ENCODE results near the gene ATL3.
"Not testable (repeated sequence)": the region's sequence is repeated elsewhere in the genome, so short reads cannot be mapped to it uniquely, and the experiment has no call there.

Gene ATL3, protein sequence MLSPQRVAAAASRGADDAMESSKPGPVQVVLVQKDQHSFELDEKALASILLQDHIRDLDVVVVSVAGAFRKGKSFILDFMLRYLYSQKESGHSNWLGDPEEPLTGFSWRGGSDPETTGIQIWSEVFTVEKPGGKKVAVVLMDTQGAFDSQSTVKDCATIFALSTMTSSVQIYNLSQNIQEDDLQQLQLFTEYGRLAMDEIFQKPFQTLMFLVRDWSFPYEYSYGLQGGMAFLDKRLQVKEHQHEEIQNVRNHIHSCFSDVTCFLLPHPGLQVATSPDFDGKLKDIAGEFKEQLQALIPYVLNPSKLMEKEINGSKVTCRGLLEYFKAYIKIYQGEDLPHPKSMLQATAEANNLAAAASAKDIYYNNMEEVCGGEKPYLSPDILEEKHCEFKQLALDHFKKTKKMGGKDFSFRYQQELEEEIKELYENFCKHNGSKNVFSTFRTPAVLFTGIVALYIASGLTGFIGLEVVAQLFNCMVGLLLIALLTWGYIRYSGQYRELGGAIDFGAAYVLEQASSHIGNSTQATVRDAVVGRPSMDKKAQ

DNA sequence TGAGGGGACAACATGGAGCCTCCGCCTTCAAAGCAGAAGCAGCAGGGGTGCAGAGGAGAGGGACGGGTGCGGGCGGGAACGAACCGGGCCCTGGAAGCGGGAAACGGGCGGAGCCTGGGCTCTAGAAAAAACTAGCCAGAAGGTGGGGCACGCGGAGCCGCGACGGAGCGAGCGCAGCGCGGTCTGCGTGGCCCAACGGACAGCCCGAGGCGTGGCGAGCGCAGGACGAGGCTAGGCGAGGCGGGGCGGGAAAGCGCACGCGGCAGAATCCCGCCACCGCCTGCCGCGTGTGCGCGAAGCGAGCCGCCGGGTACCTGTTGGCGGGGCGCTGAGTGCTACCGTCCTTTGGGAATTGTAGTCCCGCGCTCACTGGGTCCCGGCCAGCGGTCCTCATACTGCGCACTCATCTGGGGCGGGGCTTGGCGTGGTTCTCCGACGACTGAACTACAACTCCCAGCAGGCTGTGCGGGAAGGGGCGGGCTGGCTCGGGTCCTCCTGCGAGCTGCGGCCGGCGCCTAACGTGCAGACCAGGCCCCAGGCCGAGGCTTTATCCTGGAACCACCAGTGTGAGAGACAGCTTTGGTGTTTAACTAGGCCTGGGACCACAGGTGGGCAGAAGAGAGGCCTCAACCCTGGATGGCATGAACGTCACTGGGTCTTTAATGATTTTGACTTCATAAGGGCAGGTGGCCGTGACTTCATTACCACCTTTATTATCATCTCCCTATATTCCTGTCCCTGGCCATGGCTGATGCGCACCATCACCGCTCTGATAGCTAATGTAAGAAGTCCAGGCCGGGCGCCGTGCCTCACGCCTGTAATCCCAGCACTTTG lies at the start of gene ATL3:
Gene ATL3 (minus strand): TSS at position 55 of the 834 bp plus-strand sequence. CDS start 41 bp downstream, at position 14.
- DNase-seq (ENCODE audit: low spot score) = peak; percentile 96

DNA sequence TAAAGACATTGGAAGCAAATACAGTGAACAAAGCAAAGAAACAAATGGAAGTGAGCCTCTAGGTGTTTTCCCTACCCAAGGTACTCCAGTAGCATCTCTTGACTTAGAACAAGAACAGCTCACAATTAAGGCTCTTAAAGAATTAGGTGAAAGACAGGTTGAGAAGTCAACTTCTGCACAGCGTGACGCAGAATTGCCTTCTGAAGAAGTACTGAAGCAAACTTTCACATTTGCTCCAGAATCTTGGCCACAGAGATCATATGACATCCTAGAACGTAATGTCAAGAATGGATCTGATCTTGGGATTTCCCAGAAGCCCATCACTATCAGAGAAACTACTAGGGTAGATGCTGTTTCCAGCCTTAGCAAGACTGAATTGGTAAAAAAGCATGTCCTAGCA lies 49.4 kb upstream of the ATL3 start:
- no peak for DNase-seq (ENCODE audit: low spot score)

DNA sequence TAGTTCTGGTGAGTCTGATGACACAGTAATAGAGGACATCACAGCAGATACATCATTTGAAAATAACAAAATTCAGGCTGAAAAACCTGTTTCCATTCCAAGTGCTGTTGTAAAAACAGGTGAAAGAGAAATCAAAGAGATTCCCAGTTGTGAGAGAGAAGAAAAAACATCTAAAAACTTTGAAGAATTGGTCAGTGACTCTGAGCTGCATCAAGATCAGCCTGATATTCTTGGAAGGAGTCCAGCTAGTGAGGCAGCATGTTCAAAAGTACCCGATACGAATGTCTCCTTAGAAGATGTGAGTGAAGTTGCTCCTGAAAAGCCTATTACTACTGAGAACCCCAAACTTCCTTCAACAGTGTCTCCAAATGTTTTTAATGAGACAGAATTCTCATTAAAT lies 48.8 kb upstream of the ATL3 start:
- no peak for DNase-seq (ENCODE audit: low spot score)

DNA sequence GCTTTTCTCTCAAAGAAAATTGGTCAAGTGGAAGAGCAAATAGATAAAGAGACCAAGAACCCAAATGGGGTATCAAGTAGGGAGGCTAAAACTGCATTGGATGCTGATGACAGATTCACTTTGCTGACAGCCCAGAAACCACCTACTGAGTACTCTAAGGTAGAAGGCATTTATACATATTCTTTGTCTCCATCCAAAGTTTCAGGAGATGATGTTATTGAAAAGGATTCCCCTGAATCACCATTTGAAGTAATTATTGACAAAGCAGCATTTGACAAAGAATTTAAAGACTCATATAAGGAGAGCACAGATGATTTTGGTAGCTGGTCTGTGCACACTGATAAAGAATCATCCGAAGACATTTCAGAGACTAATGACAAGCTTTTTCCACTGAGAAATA lies 47.8 kb upstream of the ATL3 start:
- no peak for DNase-seq (ENCODE audit: low spot score)

DNA sequence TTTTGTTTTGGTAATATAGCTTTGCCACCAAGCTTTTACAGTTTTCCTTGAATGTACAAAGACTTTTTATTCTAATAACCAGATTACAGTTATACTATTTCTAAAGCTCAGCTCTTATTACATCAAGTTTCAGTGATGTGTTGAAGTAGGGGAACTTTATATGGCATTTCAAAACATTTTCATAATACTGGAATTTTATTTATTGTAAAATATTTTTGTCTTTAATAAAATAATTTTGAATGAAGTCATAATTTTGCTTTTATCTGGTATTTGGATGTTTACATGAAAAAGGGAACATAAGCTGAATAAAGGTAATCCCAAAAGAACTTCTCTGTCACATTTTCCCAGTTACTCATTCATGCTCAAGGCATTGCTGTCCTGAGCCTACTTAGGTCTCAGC lies 44.9 kb upstream of the ATL3 start:
- no peak for DNase-seq (ENCODE audit: low spot score)

DNA sequence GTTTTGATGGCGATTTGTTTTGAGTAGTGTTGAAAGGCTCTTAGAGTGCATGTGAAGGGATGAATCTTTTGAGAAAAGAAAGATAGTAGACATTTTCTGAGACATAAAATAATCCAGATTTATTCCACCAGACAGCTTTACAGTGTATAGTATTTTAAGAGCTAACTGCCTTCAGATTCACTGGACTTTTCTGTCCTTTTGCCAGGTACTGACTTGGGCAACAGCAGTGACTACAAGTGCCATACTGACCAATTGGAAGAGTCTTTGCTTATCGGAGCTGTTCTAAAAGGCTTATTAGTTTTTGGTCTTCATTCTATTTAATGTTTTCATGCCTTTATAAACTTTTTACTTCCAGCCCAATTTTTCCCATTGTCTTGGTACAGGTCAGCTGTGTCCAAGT lies 42.6 kb upstream of the ATL3 start:
- no peak for DNase-seq (ENCODE audit: low spot score)

DNA sequence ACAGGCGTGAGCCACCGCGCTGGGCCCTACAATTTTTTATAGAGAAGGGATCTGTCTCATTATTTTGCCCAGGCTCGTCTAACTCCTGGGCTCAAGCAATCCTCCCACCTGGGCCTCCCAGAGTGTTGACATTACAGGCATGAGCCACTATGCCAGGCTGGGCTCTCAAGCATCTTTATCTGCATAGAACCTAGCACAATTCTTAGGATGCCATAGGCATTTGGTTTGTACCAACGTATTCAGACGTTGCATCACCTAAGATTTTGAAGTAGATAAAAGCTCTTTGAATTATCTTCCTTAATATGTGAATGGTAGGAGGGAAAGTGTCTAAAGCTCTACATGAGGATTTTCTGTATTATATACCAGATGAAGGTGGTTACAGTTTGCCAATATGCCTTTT lies 40.7 kb upstream of the ATL3 start:
- DNase-seq (ENCODE audit: low spot score) = no peak

DNA sequence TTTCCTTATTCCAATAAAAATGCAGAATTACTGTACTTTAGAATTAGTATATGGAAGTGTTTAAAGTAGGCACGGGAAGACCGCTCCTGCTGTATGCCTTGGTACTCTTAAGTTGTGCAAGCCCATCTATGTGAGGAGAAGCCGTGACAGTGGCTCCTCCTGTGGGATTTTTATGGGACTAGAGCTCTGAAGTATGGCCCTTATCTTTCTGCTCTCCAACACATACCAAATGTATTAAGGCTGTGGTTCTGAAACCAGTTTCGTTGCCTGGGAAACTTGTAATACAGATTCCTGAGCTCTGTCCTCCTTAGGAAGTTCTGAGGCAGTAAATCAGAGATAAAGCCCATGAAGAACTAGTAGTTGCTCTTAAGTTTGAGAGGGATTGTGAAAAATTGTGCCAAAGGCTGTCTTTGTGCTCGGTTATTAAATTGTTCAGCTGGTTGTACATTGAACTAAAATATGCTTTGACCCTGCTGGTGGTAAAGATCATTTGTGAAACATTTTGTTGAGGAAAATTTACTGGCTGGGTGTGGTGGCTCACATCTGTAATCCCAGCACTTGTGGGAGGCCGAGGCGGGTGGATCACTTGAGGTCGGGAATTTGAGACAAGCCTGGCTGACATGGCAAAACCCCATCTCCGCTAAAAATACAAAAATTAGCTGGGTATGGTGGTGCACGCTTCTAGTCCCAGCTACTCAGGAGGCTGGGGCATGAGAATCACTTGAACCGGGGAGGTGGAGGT lies 39.5 kb upstream of the ATL3 start:
- no peak for DNase-seq (ENCODE audit: low spot score)

DNA sequence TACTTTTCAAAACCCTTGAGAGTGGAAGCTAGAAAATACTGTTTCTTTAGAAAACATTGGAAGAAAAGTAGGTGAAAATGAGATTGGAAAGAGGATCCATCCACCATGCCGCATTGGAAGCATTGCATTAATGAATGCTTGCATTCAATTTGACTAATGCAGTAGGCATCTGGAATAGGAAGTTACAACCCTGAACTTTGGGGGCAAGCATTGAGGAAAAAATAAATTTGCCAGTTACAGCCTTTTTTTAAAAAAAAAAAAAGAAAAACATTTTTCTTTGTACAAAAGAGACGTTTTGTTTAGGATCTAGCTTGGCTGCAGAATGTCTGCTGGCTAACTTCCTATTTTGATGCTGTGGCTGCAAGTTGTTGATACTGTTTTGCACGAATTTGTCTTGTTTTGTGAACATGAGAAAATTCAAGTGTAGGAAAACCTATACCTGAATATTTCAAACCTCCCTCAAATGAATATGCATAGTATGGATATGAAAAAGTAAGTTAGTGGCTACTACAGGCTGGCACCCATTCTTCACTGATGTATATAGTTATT lies 38.2 kb upstream of the ATL3 start:
- no peak for DNase-seq (ENCODE audit: low spot score)

DNA sequence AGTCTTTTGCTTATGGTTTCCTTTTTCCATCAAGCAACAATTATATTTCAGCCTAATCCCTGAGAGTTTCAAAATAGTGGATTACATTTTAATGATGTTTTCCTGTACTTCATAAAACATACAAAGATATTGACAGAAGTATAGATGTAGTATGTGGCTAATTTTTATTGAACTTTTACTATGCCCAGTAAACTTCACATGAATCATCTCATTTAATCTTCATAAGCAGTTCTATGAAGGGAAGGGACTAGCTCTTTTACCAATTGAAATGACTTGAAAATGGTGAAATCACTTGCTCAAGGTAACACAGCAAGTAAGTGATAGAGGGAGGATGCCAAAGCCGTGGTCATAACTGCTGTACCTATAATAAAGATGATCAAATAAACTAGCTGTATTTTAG lies 37.6 kb upstream of the ATL3 start:
- no peak for DNase-seq (ENCODE audit: low spot score)

DNA sequence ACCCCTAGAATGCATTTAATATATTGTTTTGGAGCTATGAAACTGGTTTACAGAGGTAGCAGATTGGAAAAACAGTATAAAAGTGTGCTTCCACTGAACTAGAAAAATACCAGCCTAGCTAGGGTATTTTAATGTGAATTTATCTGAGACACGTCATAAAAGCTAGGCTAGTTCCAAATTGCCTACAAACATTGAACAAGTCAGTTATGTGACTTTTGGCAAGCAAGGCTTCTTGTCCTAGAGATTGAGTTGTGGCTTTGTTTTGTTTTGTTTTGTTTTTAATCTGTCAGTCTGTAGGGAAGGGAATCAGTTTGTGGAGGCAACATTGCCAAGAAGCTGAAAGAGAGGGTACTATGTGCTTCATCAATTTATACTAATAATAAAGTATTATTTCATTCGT lies 34.4 kb upstream of the ATL3 start:
- no peak for DNase-seq (ENCODE audit: low spot score)

DNA sequence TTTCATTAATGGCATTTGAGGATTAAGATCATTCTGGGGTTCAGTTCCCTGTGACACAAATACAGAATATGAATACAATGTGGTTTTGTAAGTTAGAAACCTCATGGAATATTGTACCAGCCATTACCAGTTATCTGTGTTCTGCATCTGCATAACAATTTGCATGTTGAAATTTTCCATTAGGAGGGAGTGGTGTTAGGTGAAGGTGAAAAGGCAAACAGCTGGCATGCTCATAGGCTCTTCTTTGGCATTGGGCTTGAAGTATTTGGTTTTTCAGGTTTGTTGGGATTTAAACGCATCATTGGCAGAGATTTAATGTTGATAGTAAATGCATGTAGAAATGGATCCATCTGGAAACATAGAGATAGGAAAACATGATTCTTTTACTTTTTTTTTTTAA lies 28.7 kb upstream of the ATL3 start:
- no peak for DNase-seq (ENCODE audit: low spot score)

DNA sequence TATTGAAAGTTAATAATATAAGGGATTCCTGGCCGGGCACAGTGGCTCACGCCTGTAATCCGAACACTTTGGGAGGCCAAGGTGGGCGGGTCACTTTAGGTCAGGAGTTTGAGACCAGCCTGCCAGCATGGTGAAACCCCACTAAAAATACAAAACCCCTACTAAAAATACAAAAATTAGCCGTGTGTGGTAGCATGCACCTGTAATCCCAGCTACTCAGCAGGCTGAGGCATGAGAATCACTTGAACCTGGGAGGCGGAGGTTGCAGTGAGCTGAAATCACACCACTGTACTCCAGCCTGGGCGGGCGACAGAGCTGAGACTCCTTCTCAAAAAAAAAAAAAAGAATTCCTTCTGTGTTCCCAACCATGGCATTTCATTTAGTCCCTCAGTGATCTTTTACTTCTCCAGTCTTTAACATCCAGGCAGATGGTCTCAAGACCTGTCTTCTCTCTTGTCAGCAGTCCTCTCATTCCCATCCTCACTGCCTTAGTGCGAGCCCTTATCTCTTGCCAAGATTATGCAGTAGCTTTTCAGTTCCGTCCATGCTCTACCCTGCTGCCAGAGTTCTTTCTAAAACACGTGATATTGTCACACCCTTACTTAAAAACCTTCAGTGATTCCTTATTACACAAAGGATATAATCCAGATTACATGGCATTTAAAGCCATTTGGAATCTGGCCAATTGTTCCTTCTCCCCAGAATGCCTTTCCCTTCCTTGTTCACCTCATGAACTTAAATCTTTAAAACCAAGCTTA lies 28.0 kb upstream of the ATL3 start:
- no peak for DNase-seq (ENCODE audit: low spot score)

DNA sequence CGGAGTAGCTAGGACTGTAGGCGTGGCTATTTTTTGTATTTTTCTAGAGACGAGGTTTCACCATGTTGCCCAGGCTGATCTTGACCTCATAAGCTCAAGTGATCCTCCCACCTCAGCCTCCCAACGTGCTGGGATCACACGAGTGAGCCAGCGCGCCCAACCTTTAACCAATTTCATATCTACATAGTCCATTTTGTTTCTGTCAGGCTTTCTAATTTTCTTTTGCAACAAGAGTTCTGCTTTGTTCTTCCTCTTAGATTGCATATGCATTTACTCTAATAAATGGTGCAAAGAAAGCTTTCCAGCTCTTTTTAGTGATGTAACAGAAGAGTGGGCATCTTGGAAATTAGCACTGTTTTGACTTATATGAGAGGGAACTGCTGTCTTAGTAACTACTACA lies 23.4 kb upstream of the ATL3 start:
- DNase-seq (ENCODE audit: low spot score) = no peak

DNA sequence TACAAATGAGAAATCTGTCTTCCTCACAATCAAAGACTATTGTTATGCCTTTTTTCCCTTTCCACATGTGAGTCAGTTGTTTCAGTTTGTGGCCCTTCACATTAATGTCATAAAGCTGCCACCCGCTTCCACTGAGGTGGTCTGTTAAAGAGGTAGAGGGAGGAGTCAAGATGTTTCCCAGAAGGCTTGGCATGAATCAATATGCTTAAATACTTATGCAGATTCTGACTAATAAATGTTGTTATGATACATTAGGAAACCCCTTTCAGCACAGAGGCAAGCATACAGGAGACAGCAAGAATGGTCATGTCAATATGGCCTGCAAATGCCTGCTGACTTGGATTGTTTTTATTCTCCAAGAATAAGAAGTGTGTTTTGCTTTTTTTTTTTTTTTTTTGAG lies 16.7 kb upstream of the ATL3 start:
- DNase-seq (ENCODE audit: low spot score) = no peak

DNA sequence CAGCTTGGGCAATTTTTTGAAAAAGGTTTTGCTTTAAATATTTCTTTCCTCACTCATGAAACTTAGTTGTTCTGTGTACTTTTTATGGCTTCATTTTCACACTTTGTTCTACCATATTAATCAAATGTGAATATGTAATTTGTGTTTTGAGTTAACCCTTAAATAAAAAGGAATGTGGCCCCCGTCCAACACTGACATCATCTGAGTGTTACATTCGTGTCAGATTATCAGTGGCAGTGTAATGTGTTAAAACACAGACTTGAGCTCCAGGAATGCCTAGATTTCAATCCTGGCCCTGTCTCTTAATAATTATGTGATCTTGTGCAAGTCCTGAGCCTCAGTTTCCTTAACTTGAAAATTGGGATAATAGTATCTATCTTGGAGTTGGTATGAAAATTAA lies 15.8 kb upstream of the ATL3 start:
- no peak for DNase-seq (ENCODE audit: low spot score)

DNA sequence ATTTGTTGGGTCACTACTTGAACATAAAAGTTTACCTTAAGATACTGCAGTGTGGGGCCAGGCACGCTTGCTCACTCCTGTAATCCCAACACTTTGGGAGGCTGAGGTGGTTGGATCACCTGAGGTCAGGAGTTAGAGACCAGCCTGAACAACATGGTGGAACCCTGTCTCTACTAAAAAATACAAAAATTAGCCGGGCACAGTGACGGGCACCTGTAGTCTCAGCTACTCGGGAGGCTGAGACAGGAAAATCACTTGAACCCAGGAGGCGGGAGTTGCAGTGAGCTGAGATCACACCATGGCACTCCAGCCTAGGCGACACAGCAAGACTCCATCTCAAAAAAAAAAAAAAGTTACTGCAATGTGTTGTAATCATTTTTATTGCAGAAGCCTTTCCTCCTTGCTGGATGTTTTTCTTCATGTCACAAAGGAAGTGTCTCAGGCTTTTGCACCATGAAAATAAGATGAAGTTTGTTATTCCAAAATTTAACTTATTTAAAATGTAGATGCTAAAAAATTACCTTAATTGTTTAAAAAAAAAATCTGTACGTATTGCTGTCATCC lies 14.1 kb upstream of the ATL3 start:
- not testable (repeated sequence) for DNase-seq (ENCODE audit: low spot score)

DNA sequence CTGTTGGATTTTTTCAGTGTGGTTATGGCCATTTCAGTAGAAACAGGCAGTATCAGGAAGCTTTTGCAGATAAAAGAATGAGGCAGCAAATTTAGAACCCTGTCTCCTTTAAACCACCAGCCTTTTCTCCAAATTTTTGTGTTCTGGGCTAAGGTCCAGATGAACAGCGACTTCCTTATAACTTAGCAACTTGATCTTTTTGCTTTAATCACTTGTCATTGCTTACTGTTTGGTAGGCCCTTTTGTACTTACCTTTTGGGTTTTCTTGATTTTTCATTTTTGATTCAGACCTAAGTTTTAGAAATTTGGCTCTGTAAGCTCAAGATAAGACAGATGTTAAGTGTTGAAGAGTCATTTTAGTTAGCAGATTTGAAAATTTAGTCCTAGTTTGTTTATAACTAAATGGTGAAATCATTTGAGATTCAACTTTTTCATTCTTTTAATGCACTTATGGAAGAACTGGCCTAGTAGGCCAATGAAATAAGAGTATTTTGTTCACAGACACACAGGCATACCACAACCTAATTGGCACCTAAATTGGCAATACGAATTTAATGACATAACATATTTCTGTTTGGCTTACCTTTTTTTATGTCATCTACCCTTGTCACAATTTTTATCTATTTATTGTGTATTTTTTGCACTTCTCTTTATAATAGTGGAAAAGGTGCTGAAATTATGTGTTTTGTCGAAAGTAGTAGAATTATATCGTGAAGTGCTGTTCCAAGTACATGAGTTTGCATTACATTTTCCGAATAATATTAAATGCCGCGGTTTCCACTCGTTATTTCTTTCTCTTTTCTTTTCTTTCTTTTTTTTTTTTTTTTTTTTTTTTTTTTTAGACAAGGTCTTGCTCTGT lies 12.2 kb upstream of the ATL3 start:
- DNase-seq (ENCODE audit: low spot score) = no peak

DNA sequence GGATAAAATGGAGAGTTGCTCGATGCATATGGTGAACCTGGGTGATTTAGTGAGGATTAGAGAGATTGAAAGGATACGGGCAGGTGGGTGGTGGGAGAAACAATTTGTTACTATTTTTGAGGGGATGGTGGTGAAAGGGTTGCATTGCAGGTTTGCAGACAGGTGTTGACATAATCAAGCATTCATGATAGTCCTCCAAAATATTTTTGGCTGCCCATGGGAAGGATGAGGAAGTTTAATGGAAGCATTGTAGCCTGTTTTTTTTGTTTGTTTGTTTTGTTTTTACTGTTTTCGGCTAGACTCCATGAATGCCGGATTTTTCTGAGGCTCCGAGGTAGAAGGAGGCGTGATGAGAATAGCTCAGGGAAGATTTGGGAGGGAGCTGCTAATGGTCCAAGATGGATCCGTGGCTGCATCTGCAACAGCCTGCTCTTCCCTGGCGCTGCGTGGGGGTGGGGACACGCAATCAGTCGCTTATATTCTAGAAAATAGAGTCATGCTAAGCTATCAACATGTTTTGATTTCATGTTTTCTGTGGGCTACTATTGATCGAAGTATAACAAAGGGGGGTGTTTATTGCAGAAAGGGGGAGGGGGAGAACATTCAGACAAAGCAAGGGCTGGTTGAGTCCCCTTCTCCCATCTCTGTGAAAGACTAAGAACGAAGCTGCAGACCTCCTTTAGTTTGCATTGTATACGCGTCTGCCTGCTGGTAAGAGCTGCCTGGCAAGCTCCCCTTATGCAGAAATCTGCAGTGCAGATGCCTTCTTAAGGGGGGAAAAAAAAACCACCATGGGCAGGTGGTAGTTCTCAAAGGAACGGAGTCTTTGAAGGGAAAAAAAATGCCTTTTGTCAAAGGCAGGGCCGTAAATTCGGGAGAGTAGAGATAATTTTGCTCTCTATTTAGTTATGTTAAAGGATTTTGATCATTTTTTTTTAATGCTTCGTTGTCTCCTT lies 11.2 kb upstream of the ATL3 start:
- DNase-seq (ENCODE audit: low spot score) = peak; percentile 29
